H54 (cell line): ENCODE data around the gene PRKCA.

Experiments used
- DNase-seq: peaks from one replicate; pipeline ENCODE4 v3.0.0; 2011; ENCODE audit warnings: low spot score, mixed read lengths; ENCODE audit not compliant: insufficient read length
- FAIRE-seq: peaks from 3 replicates; lab custom pipeline; 2011; peaks lifted over from hg19 to GRCh38; lab: Jason Lieb, UNC
- POLR2A ChIP-seq: IDR thresholded peaks from 2 replicates; pipeline ENCODE4 v1.6.1; 2011; ENCODE audit warnings: low read depth, mild to moderate bottlenecking, low read length

PRKCA gene

DNA sequence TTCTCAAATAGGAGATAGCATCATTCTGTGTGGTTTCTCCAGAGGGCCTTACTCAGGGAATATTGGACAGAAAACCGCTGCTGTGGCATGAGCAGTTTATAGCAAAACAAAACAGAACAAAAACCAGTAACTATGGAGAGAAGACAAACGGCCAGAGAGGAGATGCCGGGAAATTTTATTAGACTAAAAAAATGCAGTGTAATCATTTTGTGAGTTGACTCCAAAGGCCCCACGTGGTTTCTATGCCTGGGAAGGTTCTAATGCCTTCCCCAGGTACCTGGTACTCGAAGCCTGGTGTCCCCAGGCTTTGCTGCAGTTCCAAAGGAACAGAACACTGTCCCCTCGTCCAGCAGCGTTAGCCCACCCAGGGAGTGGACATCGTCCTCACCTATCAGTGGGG is 519.6 kb downstream of the PRKCA start:
- FAIRE-seq (no peak), DNase-seq (no peak)
- no peak for TF ChIP-seq POLR2A

DNA sequence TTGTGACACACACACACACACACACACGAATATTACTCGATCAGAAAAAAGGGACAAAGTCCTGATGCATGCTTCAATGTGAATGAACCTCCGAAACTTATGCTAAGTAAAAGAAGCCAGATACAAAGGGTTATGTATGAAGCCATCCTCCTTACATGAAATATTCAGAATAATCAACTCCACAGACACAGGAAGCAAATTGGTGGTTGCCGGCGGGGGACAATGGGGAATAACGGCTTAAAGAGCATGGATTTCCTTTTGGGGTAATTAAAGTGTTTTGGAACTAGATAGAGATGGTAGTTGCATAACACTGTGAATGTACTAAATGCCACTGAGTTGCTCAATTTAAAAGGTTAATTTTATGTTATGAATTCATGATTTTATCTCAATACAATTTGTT is 524.4 kb downstream of the PRKCA start:
- no peak for DNase-seq

DNA sequence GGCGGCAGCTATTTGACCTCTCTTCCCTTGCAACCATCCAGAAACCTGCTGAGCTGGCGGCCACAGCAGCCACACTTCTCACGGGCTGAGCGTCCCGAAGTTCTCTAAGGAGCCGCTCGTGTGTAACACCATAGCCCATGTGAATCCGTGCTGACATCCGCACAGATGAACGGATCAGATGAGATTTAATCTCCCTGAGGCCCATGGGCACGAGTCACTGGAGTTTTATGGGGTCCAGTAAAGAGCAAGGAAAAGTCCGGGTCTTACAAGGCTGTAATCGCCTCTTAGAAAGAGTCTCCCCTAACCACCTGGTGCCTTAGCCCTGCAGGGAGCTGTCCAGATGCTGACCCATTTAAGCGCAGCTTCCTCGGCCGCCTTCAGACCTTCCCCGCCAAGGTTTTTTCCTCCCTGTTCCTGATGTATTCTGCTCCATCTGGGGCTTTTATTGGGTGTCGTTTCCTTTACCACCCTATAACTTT is 527.0 kb downstream of the PRKCA start:
- no peak for TF ChIP-seq POLR2A
- FAIRE-seq (no peak), DNase-seq (peak; percentile 73)

More for the DNA sequence above, 524.4 kb downstream of the PRKCA start:
- TF ChIP-seq POLR2A: no peak
- no peak for FAIRE-seq

DNA sequence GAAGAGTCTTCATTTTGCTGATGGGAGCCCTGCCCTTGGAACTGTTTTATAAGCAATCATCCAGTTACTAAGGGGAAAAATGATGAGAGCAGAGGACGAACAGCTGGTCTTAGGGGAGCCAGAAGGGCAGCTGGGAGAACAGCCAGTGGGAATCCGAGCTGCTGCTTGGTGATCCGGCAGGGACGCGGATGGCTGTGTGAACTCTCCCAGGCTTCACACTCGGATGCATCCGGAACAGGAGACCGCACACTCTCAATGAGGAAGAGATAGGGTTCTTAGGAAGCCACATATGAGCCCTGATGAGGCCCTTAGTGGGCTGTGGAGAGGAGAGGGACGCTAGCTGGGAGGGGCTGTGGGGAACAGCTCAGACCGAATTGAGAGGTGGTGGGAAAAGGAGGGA is 527.5 kb downstream of the PRKCA start:
- FAIRE-seq (no peak), DNase-seq (no peak)
- no peak for TF ChIP-seq POLR2A

DNA sequence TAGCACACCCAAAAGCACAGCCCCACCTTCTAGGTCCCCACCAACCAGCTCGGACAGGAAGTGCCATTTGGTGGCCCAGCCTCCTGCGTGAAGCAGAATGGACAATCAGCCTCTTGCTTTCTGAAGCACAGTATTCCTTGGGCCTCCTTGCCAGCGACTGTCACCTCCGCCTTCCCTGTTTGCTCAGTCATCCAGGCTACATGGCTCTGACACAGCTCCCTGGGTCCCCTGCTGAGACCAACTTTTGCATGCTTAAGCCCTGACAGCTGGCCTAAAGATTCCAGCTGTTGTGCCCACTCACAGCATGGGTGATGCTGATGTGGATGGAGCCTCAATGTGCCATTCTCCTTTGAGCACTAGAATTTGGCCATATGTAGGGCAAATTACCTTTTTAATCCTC is 528.0 kb downstream of the PRKCA start:
- FAIRE-seq (no peak), DNase-seq (no peak)
- no peak for TF ChIP-seq POLR2A

DNA sequence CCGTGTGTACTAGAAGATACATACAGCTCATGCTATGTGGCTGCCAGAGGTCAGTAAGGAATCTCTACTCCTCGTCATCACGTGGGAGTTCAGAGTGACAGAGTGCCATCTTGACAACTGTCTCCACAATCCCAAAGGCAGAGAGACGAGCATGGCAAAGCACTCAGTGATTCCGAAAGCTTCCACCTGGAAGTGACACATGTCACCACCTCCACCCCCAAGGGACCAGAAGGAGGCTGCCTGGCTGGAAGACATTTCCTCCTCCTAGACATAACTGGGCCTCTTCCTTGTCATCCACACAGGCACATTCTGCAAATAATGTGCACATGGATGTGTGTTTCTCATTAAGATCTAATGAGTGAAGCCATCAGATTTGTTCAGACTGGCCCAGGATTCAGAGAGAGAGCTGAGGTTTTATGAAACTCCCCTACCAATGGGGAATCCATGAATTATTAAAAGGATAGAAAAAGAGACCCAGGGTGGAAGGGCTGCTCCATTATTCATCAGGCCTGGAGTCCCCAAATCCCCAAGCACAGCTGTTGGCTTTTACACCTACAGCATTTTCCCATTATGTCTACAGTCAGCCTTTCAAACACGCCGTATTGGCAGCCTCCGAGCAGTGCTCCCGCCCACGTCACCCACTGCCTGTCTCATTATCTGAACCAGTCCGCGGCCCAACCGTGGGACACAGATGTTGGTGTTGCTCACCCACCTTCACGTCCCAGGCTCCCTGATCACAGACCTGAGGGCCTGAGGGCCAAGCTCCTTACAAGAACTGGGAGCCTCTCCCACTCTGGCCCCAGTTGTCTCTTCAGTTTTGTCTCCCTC is 529.2 kb downstream of the PRKCA start:
- no peak for TF ChIP-seq POLR2A
- DNase-seq (no peak), FAIRE-seq (no peak)

DNA sequence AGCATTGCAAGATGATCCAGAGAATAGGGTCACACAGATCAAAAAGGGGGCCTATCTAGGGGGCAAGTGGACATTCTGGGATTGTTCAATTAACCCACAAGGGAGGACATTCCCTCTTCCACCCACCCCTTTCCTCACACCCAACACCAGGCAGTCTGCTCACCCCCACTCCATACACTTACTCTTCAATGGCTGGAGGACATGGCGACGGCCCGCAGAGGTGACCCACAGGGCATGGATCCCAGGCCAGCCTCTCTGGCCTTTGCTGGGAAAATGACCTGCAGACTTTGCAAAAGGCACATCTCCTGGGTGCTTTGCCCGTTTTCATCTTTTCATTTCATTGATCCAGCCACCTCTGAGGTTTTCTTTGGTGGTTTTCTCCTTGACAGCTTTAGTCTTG is 530.8 kb downstream of the PRKCA start:
- DNase-seq (no peak), FAIRE-seq (no peak)
- no peak for TF ChIP-seq POLR2A

DNA sequence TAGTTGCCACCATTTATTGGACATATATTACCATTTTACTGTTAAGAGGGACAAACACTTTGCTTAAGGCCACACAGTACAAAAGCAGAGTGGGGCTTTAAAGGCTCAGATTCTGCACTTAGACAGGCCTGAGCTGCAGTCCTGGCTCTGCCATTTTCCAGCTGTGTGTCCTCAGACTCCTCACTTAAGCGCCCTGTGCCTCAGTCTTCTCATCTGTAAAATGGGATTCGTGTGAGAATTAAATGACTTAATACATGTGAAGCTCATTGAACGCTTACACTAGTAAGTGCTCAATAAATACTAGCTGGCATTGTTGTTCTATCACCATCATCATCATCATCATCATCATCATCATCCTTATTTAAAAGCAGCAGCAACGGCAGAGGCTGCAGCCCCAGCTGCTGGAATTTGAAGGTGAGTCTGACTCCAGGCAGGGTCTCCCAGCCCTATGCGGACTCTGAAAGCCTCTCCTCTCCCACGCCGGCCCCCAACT is 532.1 kb downstream of the PRKCA start:
- FAIRE-seq (no peak), DNase-seq (no peak)
- no peak for TF ChIP-seq POLR2A

DNA sequence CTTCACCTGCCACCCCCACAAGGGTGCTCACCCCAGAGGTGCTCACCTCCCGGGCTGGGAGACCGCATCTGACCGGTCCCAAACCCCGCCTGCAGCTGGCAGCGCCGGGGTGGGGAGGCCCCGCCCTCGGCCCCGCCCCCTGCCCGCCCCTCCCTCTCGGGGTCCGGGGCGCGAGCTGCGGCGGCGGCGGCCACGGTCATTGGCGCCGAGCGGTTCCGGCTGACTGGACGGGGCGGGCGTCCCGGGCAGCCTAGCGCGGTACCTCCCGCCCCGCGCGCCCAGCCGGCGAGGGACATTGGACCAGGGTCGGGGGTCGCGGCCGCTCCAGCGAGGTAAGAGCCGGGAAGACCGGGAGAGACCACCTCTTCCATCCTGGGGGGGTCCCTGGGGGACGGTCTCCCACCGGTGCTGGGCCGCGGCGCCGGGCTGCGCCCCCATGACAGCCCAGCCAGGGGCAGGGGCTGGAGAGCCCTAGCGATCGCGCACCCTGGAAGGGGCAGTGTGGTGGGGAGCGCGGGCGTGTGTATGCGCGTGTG is 532.6 kb downstream of the PRKCA start, which contains the start of gene CACNG5:
TSS of gene CACNG5 (plus strand) at position 199 of the 536 bp plus-strand sequence. CDS start 42,216 bp downstream, outside the sequence.
- no peak for DNase-seq
- no peak for FAIRE-seq
- TF ChIP-seq POLR2A: no peak

DNA sequence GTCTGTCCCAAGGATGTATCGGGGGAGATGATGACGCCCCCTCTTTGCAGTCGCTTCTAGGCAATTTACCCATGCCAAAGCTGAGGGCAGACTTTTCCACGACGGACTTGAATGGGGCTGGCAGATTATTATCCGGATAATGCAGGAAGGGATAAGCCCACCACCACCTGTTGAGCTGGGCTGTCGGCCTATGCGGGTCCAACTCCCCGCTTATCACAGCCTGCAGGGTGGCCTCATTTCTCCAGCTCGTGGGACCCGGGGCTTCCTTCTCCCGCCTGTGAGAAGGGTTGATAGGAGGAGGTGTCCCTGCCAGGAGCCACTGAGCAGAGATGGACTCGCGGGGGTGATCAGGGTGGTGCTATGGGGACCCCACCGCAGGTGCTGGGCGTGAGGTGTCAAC is 533.1 kb downstream of the PRKCA start:
- no peak for FAIRE-seq
- DNase-seq: no peak
- no peak for TF ChIP-seq POLR2A

DNA sequence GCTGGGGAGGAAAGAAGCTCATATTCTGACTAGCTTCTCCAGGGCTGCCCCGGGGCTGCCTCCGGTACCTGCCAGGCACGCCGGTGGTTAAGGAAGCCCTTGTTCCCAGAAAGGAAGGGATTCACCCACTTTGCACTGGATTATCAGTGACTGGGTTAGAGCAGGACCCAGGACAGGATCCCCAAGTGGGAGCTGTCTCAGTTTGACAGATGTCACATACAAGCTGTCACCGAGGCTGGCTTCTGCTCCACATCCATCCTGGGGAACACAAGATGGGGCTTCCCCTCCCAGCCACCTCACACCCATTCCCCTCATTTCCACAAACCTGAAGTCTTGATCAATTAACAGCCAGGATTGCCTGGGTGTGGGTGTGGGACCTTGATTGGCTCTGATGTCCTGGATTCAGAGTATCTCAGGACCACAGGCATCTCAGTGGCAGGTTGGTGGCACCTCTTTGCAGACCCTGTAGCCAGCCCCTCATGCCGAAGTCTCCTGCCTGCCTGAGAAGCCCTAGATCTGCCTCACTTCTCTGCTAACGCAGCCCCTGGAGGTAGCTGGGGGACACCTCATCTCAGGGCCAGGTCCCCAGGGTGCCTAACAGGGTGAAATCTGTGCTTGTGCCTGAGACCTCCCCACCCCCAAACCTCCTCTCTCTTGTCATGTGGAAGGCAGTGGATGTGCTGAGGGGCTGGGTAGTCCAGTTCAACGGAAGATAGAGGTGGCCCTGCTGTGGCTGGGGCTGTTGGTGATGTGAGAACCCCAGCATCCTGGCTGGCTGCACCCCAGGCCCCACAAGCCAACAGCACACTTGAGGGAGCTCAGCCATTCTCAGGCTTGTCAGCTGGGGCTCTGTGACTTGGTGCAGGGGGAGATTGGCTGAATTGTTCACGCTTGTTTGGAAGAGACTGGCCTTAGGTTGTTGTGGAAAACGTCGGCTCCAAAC is 533.9 kb downstream of the PRKCA start:
- FAIRE-seq (no peak), DNase-seq (no peak)
- TF ChIP-seq POLR2A: no peak

DNA sequence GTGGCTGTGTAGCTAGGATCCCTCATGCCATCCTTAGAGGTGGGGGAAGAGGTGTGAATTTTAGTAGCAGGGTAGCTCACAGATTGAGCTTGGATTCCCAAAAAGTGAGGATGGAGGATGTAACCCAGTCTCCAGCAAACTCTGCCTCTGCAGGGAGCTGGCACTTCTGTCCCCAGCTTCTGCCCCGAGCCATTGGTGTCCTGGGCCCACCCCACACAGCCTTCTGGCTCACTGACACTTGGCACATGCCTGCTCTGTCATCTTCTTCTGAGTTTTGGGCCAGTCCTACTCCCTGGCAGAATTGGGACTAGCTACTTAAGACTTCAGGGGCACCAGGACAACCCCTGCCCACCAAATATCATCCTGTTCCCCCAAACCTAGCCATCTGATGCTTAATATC is 534.8 kb downstream of the PRKCA start:
- no peak for FAIRE-seq

DNA sequence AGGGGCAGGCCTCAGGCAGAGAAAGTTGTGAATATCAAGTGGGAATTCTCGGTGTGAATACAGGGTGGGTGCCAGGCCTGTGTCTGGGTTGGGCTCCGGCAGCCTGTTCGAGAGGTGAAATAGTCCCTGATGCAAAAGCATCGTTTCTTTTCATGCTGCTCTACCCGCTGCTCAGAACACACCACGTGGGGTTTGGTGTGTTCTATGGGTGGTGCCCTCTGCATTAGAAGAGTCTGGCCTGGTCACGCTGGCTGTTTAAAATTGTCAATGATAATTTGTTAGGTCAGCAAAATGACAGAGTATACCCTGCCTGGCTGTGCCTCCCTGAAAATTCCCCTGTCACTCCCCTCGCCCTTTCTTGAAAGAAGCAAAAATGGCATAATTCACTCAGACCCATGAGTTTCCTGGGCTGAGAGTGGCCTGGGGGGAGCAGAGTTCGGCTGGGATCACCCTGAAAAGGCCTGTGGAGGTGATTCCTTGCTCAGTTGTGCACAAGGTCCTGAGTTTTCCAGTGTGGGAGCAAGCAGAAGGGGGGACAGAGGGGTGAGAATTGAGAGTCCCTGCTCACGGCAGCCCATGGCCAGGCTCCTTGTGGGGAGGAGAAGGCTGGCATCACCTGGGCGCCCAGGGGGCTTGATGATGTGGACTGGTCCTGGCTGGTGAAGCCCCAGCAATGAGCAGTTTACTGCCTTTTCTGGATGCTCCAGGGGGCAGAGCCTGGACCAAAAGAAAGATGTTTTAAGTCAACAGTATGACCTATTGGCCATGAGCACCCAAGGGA is 535.7 kb downstream of the PRKCA start:
- no peak for FAIRE-seq
- DNase-seq: no peak
- TF ChIP-seq POLR2A: no peak

More for the DNA sequence above, 534.8 kb downstream of the PRKCA start:
- no peak for TF ChIP-seq POLR2A
- DNase-seq: no peak

DNA sequence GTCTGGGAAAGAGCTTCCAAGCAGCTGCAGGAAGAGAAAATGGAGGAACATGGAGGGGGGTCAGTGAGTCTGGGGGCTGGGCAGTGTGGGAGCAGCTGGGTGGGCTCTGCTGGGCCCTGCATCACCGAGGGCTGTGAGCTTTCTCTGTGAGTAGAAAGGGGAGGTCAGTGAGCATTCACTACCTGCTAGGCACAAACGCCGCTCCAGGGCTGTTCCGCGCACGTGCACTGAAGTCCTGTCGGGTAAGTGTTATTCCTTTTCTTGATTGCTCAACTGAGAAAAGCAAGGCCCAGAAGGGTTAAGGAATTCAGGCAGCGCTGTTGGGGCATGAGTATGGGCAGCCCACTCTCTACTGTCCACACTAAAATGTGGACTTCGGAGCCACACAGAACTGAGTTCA is 537.2 kb downstream of the PRKCA start:
- no peak for TF ChIP-seq POLR2A
- FAIRE-seq (no peak), DNase-seq (no peak)
